Panc1 (cell line): Measurements from ENCODE around the gene OSBPL5. TPM values are rescaled to one million over a fixed set of nuclear protein-coding genes. Genes with fewer than 3 reads are reported as not detected.

Experiments
- ATAC-seq: fragments of 200-7000 bp; cut with Tn5 transposase; 2 replicates; pipeline ENCODE4 v1.9.1; 2020; ENCODE audit warnings: mild to moderate bottlenecking, moderate library complexity
- BruUV-seq: library from RNA; stranded (reverse); fragments of 400-500 nt; replicated peaks from 2 replicates; lab custom pipeline; 2021; lab: Mats Ljungman, UMichigan
- CTCF ChIA-PET: fragments of 300-600 bp; sonication (Branson Sonifier 250); formaldehyde crosslinking; loops from one replicate; lab custom pipeline; 2022; ENCODE audit warnings: antibody characterized with exemption; lab: Charles Lee
- POLR2A ChIA-PET: fragments of 300-600 bp; sonication (Branson Sonifier 250); formaldehyde crosslinking; loops from one replicate; lab custom pipeline; 2022; ENCODE audit warnings: antibody characterized with exemption; lab: Charles Lee
- DNase-seq: peaks from one replicate; pipeline ENCODE4 v3.0.0-alpha.2; 2010; ENCODE audit warnings: low read depth, low spot score
- H3K27ac ChIP-seq: 2 replicates; pipeline ENCODE4 v1.5.1; 2011; ENCODE audit warnings: mild to moderate bottlenecking, low read length, inconsistent platforms
- H3K27me3 ChIP-seq: fragments of 200-500 bp; sonication (Bioruptor generic); 2 replicates; pipeline ENCODE4 v1.6.0; 2014; ENCODE audit warnings: low read length, inconsistent platforms; ENCODE audit not compliant: control insufficient read depth, insufficient read depth
- H3K36me3 ChIP-seq: fragments of 200-500 bp; sonication (Bioruptor generic); 2 replicates; pipeline ENCODE4 v1.5.1; 2014; ENCODE audit warnings: inconsistent platforms, mild to moderate bottlenecking, low read length, moderate library complexity; ENCODE audit not compliant: control insufficient read depth, insufficient read depth
- H3K4me1 ChIP-seq: 2 replicates; pipeline ENCODE4 v1.5.1; 2011; ENCODE audit warnings: inconsistent platforms, mild to moderate bottlenecking, low read length, moderate library complexity; ENCODE audit not compliant: control insufficient read depth, insufficient read depth
- H3K4me3 ChIP-seq, 2 experiments: 2 replicates each; pipeline ENCODE4 v1.5.1; 2011 to 2012; ENCODE audit warnings: low read depth in 2 of 2, low read length in 2 of 2, mild to moderate bottlenecking in 2 of 2, inconsistent platforms in 1 of 2, moderate library complexity in 1 of 2
- H3K9me3 ChIP-seq: fragments of 200-500 bp; sonication (Bioruptor generic); 2 replicates; pipeline ENCODE4 v1.5.1; 2014; ENCODE audit warnings: low read depth, mild to moderate bottlenecking, inconsistent platforms, low read length, moderate library complexity; ENCODE audit not compliant: control insufficient read depth, insufficient read depth
- CTCF ChIP-seq: fragments of 450-650 bp; IDR thresholded peaks from 2 replicates; pipeline ENCODE4 v1.5.1; 2017; ENCODE audit warnings: mild to moderate bottlenecking
- POLR2AphosphoS5 ChIP-seq: IDR thresholded peaks from 2 replicates; pipeline ENCODE4 v1.6.1; 2012; ENCODE audit warnings: mild to moderate bottlenecking, low read depth, low read length, moderate library complexity
- REST ChIP-seq, 2 experiments: IDR thresholded peaks; 2 replicates each; pipeline ENCODE4 v1.6.1; 2011 to 2012; ENCODE audit warnings: low read depth in 2 of 2, control low read depth in 1 of 2, low read length in 1 of 2, mild to moderate bottlenecking in 1 of 2, moderate library complexity in 1 of 2; ENCODE audit not compliant: insufficient read depth in 1 of 2
- SIN3A ChIP-seq: IDR thresholded peaks from 2 replicates; pipeline ENCODE4 v1.6.1; 2012; ENCODE audit warnings: low read depth, mild to moderate bottlenecking, low read length, moderate library complexity, borderline replicate concordance; ENCODE audit not compliant: insufficient read depth
- TCF7L2 ChIP-seq: IDR thresholded peaks from 2 replicates; pipeline ENCODE4 v1.6.1; 2011; ENCODE audit warnings: mild to moderate bottlenecking, low read depth, low read length, inconsistent platforms
- in situ Hi-C: cut with HindIII; loops from 2 replicates; pipeline ENCODE4 v1.10.0; 2016; ENCODE audit warnings: low sequenced_read_pairs, low pct_unique_long_range_greater_than_20kb
- intact Hi-C: fragments of 100-400 bp; cut with micrococcal nuclease; formaldehyde crosslinking; loops from one replicate; pipeline ENCODE4 v1.10.0; 2022; ENCODE audit not compliant: unreplicated experiment
- total RNA-seq: library from RNA; stranded (reverse); gene quantifications from one replicate; pipeline ENCODE4 v1.2.1, GENCODE V29; 2021; ENCODE audit not compliant: unreplicated experiment

Gene OSBPL5
- total RNA-seq, 1 experiment from 2014 or later, result 20.2 TPM

- DNase-seq (no peak), ATAC-seq (no peak)
- ChIA-PET POLR2A (no interaction called here), CTCF (interaction anchor here (0.9 kb wide), 1 partner anchor 24 kb away, joined by 4 read pairs; no protein-coding TSS in a partner anchor)
- TF ChIP-seq SIN3A (no peak), CTCF (no peak), POLR2AphosphoS5 (no peak), TCF7L2 (no peak), REST (IDR thresholded peaks at IDR 0.05; ENCODE audit: insufficient read depth in 1 of 2, low read depth in 2 of 2, low read length in 1 of 2) (no peak)
- intact Hi-C loops (no loop called here), in situ Hi-C loops (no loop called here)
- H3K27ac ChIP-seq, result no peak overlapping the region
- no peaks in the 10 kb centered on the region for H3K9me3 ChIP-seq
- no peaks in the 10 kb centered on the region for H3K27me3 ChIP-seq
- no peaks in the 10 kb centered on the region for H3K36me3 ChIP-seq
- H3K4me3 ChIP-seq, result no peak overlapping the region
- H3K4me1 ChIP-seq, result no peaks in the 10 kb centered on the region
- BruUV-seq, result no TSS peak
Measured at GRCh38 chr11:3193373-3194015, 28.4 kb upstream of the OSBPL5 start.

GRCh38 chr11:3192511-3193372 is 27.6 kb upstream of the OSBPL5 start:
- no peaks in the 10 kb centered on the region for H3K36me3 ChIP-seq
- BruUV-seq, result no TSS peak
- ChIA-PET POLR2A (no interaction called here), CTCF (no interaction called here)
- no peak for DNase-seq
- H3K27me3 ChIP-seq, result no peaks in the 10 kb centered on the region
- no peaks in the 10 kb centered on the region for H3K4me1 ChIP-seq
- TF ChIP-seq REST (IDR thresholded peaks at IDR 0.05; ENCODE audit: insufficient read depth in 1 of 2, low read depth in 2 of 2, low read length in 1 of 2), result no peak
- TF ChIP-seq CTCF, result no peak
- TF ChIP-seq POLR2AphosphoS5, result no peak
- TF ChIP-seq SIN3A, result no peak
- no peak for TF ChIP-seq TCF7L2
- no peaks in the 10 kb centered on the region for H3K9me3 ChIP-seq
- no peak for ATAC-seq
- H3K4me3 ChIP-seq, result no peak overlapping the region
- in situ Hi-C loops, result no loop called here
- intact Hi-C loops, result no loop called here
- H3K27ac ChIP-seq, result no peak overlapping the region
